Stimulated activated CD8-positive, alpha-beta memory T cell treated with anti-CD3 and anti-CD28 coated beads, Interleukin-4, amount 100 ng/mL, for 48 hours (primary cell): Measurements from ENCODE around the gene SIRPB2.
"Not testable (repeated sequence)": the region's sequence is repeated elsewhere in the genome, so short reads cannot be mapped to it uniquely, and the experiment has no call there.

Experiments
- DNase-seq: peaks from one replicate; pipeline ENCODE4 v3.0.0-alpha.2; 2020

SIRPB2 gene

GRCh38 chr20:1499528-1500420, 8.6 kb upstream of the SIRPB2 start:
- no peak for DNase-seq

DNA sequence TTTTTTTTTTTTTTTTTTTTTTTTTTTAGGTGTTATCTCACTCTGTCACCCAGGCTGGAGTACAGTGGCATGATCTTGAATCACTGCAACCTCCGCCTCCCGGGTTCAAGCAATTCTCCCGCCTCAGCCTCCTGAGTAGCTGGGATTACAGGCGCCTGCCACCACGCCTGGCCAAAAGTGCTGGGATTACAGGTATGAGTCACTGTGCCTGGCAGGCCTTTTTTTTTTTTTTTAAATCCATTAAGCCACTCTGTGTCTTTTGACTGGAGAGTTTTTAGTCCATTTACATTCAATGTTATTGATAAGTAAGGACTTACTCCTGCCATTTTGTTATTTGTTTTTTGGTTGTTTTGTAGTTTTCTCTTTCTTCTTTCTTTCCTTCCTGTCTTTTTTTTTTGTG, 6.2 kb upstream of the SIRPB2 start:
- DNase-seq = not testable (repeated sequence)

- no peak for DNase-seq
These were observed 5.7 kb upstream of the SIRPB2 start for GRCh38 chr20:1496930-1497329.

DNA sequence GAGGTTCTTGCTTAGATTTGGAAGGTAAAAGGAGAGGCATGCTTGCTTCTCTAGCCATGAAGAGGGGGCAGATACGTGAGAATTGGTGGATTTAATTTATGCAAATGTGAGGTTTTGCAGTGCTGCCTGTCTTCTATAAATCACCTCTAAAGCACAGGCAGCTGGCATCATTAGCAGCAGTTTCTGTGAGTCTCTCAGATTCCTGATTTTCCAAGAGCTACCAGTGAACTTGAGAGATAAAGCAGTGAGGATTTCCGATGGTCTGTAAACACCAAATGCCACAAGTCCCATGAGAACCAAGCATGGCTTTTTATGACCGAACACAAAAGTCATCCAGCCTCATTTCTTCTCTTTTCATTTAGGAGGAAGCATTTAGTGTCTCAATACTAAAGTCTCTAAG, 3.2 kb upstream of the SIRPB2 start:
- DNase-seq = no peak

GRCh38 chr20:1493536-1493935, 2.3 kb upstream of the SIRPB2 start:
- DNase-seq = no peak

- DNase-seq = no peak
These were observed 831 bp upstream of the SIRPB2 start for GRCh38 chr20:1491860-1492642.

- no peak for DNase-seq
These were observed 501 bp downstream of the SIRPB2 start for GRCh38 chr20:1490643-1491195.

- DNase-seq = no peak
These were observed 1.3 kb downstream of the SIRPB2 start for GRCh38 chr20:1489764-1490436.

GRCh38 chr20:1489325-1489724, 1.9 kb downstream of the SIRPB2 start:
- DNase-seq = no peak

DNA sequence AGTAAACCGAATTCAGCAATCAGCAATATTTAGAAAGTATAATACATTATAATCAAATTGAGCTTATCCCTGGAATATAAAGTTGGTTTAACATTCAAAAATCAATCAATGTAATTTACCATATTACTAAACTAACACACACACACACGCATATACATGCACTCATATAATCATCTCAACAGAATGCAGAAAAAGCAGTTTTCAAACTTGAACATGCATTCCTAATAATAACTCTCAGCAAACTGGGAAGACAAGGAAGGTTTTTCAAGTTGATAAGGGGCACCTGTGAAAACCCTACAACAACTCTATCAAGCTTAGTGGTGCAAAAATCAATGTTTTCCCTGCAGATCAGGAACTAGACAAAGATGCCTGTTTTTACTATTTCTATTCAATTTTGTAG, 4.7 kb downstream of the SIRPB2 start:
- DNase-seq = no peak

- DNase-seq = no peak
These were observed 6.6 kb downstream of the SIRPB2 start for GRCh38 chr20:1484438-1485116.

- no peak for DNase-seq
These were observed 11.2 kb downstream of the SIRPB2 start for GRCh38 chr20:1479831-1480595.

DNA sequence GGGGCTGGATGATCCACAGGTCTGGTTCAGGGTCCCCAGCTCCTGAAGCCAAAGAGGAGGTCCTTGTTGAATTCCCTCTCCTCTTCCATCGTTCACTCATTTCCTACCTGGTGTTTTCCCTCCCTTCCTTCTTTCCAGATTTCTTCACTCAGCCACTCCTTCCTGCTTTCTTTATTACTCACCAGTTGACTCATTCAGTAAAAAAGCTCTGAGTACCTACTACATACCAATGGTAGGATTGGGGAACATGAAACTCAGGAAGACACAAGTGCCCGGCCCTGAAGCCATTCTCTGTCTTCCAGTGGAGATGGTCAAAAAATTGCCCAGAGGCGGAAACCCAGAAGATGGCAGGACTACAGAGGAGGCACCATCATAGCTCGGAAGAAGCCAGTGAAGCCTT, 12.7 kb downstream of the SIRPB2 start:
- DNase-seq = no peak

- no peak for DNase-seq
These were observed 13.2 kb downstream of the SIRPB2 start for GRCh38 chr20:1477896-1478490.

- DNase-seq = no peak
These were observed 16.2 kb downstream of the SIRPB2 start for GRCh38 chr20:1474817-1475603.

GRCh38 chr20:1474325-1474724, 16.9 kb downstream of the SIRPB2 start:
- no peak for DNase-seq

GRCh38 chr20:1473246-1474220, 17.7 kb downstream of the SIRPB2 start:
- no peak for DNase-seq

DNA sequence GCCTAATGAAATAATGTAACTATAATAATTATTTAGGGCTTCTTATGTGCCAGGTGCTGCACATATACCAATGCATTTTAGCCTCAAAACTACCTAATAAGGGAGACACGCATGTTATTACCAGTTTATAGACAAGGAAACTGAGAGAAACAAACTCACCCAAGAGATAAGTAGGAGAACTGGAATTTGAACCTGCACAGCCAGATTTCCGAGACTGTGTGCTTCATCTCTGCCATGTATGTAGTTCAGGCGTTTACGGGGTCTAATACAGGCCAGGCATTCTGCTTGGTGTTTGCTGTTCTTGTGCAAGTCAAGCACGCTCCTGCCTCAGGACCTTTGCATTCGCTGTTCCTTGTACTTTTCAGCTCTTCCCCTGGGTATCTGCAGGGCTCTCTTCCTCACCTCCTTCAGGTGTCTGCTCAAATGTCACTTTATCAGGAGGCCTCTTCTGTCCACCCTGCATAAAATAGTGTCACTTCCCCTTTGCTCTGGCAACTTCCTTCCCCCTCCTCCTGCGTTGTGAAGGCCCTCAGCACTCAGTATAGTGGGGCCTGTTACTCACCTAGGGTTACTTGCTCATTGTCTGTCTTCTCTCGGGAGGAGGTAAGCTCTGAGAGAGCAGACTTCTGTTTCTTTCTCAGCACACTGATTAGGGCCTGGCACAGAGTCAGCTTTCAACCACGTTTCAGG, 18.5 kb downstream of the SIRPB2 start:
- no peak for DNase-seq

GRCh38 chr20:1471242-1471641, 20.0 kb downstream of the SIRPB2 start:
- no peak for DNase-seq
